Measurements from ENCODE around the gene RABGAP1L.

DNA sequence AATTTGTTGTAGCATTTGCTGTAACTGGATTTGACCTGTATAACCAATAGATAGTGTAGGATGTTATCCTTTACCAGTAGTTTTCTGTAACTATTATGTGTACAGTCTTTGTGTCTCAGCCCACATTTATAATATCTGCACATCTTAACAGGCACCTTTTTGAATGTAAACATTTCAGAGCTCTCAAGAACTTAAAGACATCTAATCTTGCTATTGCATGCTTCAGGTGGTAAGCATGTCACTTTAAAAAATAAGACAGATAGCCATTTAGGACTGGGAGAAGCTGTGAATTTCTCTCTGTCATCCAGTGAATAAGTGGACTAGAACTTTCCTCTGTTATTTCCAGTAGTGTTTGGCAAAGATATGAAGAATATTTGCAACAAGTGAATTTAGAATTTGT, 265.8 kb downstream of the RABGAP1L start:
- TF ChIP-seq TEAD4 (IDR thresholded peaks at IDR 0.05; ENCODE audit: low read depth, low read length) (no peak), POLR2A (IDR thresholded peaks at IDR 0.05; ENCODE audit: control extremely low read depth in 1 of 2, low read depth in 2 of 2, low read length in 2 of 2) (no peak), EP300 (IDR thresholded peaks at IDR 0.05; ENCODE audit: borderline replicate concordance in 1 of 2, low read depth in 2 of 2, low read length in 2 of 2) (no peak), POLR2AphosphoS5 (IDR thresholded peaks at IDR 0.05; ENCODE audit: low read depth, low read length) (no peak), EZH2 (IDR thresholded peaks at IDR 0.05; ENCODE audit: low read depth, low read length, severe bottlenecking) (no peak), CEBPB (IDR thresholded peaks at IDR 0.05; ENCODE audit: low read depth, low read length) (no peak), SIN3A (conservative IDR thresholded peaks at IDR 0.05 in 1 of 2, IDR thresholded peaks at IDR 0.05 in 1 of 2; ENCODE audit: low read depth in 1 of 2, low read length in 2 of 2) (no peak), SIX5 (IDR thresholded peaks at IDR 0.05; ENCODE audit: low read depth, low read length) (no peak)
- TF ChIP-seq, protein P1, sequence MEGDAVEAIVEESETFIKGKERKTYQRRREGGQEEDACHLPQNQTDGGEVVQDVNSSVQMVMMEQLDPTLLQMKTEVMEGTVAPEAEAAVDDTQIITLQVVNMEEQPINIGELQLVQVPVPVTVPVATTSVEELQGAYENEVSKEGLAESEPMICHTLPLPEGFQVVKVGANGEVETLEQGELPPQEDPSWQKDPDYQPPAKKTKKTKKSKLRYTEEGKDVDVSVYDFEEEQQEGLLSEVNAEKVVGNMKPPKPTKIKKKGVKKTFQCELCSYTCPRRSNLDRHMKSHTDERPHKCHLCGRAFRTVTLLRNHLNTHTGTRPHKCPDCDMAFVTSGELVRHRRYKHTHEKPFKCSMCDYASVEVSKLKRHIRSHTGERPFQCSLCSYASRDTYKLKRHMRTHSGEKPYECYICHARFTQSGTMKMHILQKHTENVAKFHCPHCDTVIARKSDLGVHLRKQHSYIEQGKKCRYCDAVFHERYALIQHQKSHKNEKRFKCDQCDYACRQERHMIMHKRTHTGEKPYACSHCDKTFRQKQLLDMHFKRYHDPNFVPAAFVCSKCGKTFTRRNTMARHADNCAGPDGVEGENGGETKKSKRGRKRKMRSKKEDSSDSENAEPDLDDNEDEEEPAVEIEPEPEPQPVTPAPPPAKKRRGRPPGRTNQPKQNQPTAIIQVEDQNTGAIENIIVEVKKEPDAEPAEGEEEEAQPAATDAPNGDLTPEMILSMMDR (IDR thresholded peaks at IDR 0.05; ENCODE audit: control extremely low read depth in 1 of 3, insufficient read depth in 1 of 3, low read depth in 1 of 3, low read length in 3 of 3), result no peak
- TF ChIP-seq, protein P2, sequence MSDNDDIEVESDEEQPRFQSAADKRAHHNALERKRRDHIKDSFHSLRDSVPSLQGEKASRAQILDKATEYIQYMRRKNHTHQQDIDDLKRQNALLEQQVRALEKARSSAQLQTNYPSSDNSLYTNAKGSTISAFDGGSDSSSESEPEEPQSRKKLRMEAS (IDR thresholded peaks at IDR 0.05), result no peak

All from H1 (cell line).